Skeletal muscle tissue (tissue), 4 donors: ENCODE data around the gene SUSD4. TPM values are rescaled to one million over a fixed set of nuclear protein-coding genes. Genes with fewer than 3 reads are reported as not detected.

Experiments used
- H3K27ac ChIP-seq: one replicate; pipeline ENCODE4 v1.7.0; 2013; ENCODE audit warnings: mild to moderate bottlenecking, low read depth, low read length, inconsistent platforms
- H3K27me3 ChIP-seq, 3 donors: one replicate each; pipeline ENCODE4 v1.7.0; 2013; ENCODE audit warnings: low read length in 3 of 3; ENCODE audit not compliant: control insufficient read depth in 3 of 3, insufficient read depth in 3 of 3
- H3K36me3 ChIP-seq, 3 donors: one replicate each; pipeline ENCODE4 v1.7.0; 2013; ENCODE audit warnings: low read length in 3 of 3; ENCODE audit not compliant: control insufficient read depth in 3 of 3, insufficient read depth in 3 of 3
- H3K4me1 ChIP-seq, 3 donors: one replicate each; pipeline ENCODE4 v1.7.0; 2013; ENCODE audit warnings: low read length in 3 of 3, mild to moderate bottlenecking in 3 of 3; ENCODE audit not compliant: control insufficient read depth in 3 of 3, insufficient read depth in 3 of 3
- H3K4me3 ChIP-seq, 3 donors: one replicate each; pipeline ENCODE4 v1.7.0; 2013; ENCODE audit warnings: low read length in 3 of 3
- H3K9ac ChIP-seq, 3 donors: one replicate each; pipeline ENCODE4 v1.7.0; 2013; ENCODE audit warnings: low read length in 3 of 3, mild to moderate bottlenecking in 3 of 3, moderate library complexity in 2 of 3, low read depth in 1 of 3
- H3K9me3 ChIP-seq, 3 donors: one replicate each; pipeline ENCODE4 v1.7.0; 2013; ENCODE audit warnings: low read length in 3 of 3; ENCODE audit not compliant: control insufficient read depth in 3 of 3
- total RNA-seq: library from RNA; depleted of rRNA; stranded (reverse); fragments of >200 nt; gene quantifications from one replicate; pipeline ENCODE4 v1.2.3, GENCODE V29; 2014
- donor health status: Osteomylitis.

The SUSD4 gene
- total RNA-seq, 1 donor from 2014 or later: 4.7 TPM

- Histone ChIP-seq H3K27ac (no peak overlapping the region), H3K4me3 (no peak overlapping the region), H3K9me3 (no peaks in the 10 kb centered on the region), H3K9ac (no peak overlapping the region), H3K4me1 (peaks cover 0 to 3% (median 0%) of the 10 kb centered on the region in 3 donors), H3K27me3 (peaks cover 0 to 3% (median 0%) of the 10 kb centered on the region in 3 donors), H3K36me3 (no peaks in the 10 kb centered on the region)
These were observed 134.9 kb downstream of the SUSD4 start for GRCh38 chr1:223228931-223229528.

DNA sequence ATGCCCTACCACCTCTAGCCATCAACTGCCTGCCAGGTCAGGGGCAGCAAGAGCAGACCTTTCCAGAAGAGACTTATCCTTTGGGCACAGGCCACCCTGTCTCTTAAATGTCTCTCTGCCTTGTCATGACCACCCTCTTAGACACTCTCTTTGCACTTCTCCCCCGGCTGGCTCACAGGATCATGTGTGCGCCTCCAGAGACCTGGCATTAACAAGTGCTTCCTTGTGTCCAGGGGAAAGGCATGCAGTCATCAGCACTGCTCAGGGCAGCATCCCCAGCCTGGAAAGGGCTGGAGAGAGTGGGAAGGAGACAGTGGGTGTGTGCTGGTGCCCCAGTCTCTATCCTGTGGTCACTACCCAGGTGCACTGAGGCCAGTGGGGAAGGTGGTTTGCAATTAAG lies 135.8 kb downstream of the SUSD4 start:
- Histone ChIP-seq H3K4me1 (no peaks in the 10 kb centered on the region), H3K4me3 (no peak overlapping the region), H3K9ac (no peak overlapping the region), H3K36me3 (no peaks in the 10 kb centered on the region), H3K9me3 (no peaks in the 10 kb centered on the region), H3K27me3 (peaks cover 0 to 3% (median 0%) of the 10 kb centered on the region in 3 donors), H3K27ac (no peak overlapping the region)

GRCh38 chr1:223227486-223228196 lies 136.3 kb downstream of the SUSD4 start:
- Histone ChIP-seq H3K9me3 (no peaks in the 10 kb centered on the region), H3K27ac (no peak overlapping the region), H3K36me3 (no peaks in the 10 kb centered on the region), H3K27me3 (peaks cover 0 to 4% (median 3%) of the 10 kb centered on the region in 3 donors), H3K4me1 (no peaks in the 10 kb centered on the region), H3K9ac (no peak overlapping the region), H3K4me3 (no peak overlapping the region)

GRCh38 chr1:223227031-223227430 lies 136.9 kb downstream of the SUSD4 start:
- Histone ChIP-seq H3K4me1 (no peaks in the 10 kb centered on the region), H3K27me3 (peaks cover 0 to 4% (median 3%) of the 10 kb centered on the region in 3 donors), H3K9ac (no peak overlapping the region), H3K9me3 (no peaks in the 10 kb centered on the region), H3K4me3 (no peak overlapping the region), H3K27ac (no peak overlapping the region), H3K36me3 (no peaks in the 10 kb centered on the region)

DNA sequence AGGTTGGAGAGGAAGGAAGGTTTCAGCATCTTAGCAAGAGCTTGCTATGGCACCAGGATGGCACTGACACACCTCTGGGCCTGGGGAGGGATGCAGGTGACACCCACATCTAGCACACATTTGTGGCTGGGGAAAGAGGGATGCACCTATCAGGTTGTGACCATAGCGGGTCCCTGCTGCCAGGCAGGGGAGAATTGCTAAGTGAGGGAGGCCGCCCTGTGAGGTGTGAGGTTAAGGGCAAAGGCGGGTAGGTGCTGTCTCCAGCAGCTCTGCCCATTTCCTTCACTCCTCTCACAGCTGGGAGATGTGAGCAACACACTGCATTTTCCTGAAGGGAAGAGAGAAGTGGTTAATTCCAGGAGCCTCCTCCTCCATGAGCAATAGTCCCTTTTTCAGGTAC lies 137.7 kb downstream of the SUSD4 start:
- Histone ChIP-seq H3K4me3 (no peak overlapping the region), H3K27me3 (peaks cover 0 to 4% (median 2%) of the 10 kb centered on the region in 3 donors), H3K27ac (no peak overlapping the region), H3K9ac (no peak overlapping the region), H3K4me1 (no peaks in the 10 kb centered on the region), H3K36me3 (no peaks in the 10 kb centered on the region), H3K9me3 (no peaks in the 10 kb centered on the region)

- Histone ChIP-seq H3K36me3 (no peaks in the 10 kb centered on the region), H3K4me1 (no peaks in the 10 kb centered on the region), H3K4me3 (no peak overlapping the region)
These were observed 138.5 kb downstream of the SUSD4 start for GRCh38 chr1:223225481-223225880.

GRCh38 chr1:223225061-223225460 lies 138.9 kb downstream of the SUSD4 start:
- no peaks in the 10 kb centered on the region for H3K36me3 ChIP-seq

More at GRCh38 chr1:223225481-223225880, 138.5 kb downstream of the SUSD4 start:
- no peak overlapping the region for H3K27ac ChIP-seq
- no peak overlapping the region for H3K9ac ChIP-seq
- H3K9me3 ChIP-seq: no peaks in the 10 kb centered on the region
- peaks cover 0 to 4% (median 0%) of the 10 kb centered on the region in 3 donors for H3K27me3 ChIP-seq

DNA sequence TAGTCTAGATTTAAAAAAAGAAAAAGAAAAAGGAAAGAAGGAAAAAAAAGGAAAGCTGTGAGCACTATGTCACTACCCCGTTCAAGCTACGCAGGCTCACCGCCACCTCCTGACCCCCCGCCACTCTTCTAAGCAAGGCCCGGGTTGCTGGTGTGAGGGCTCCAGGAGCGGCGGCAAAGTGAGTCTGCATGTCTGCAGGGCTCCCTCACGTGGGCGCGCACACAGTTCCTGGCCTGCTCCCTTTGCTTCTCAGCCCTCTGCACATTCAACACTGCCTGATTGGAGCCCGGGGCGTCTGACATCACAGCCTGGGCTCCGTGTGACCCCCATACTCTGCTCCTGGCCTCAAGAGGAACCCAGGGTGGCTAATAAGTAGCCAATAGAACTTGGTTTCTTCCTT lies 139.5 kb downstream of the SUSD4 start:
- Histone ChIP-seq H3K4me1 (no peaks in the 10 kb centered on the region), H3K36me3 (no peaks in the 10 kb centered on the region)

More at GRCh38 chr1:223225061-223225460, 138.9 kb downstream of the SUSD4 start:
- Histone ChIP-seq H3K9me3 (no peaks in the 10 kb centered on the region), H3K9ac (no peak overlapping the region), H3K4me1 (no peaks in the 10 kb centered on the region), H3K27ac (no peak overlapping the region), H3K27me3 (peaks cover 0 to 4% (median 0%) of the 10 kb centered on the region in 3 donors), H3K4me3 (no peak overlapping the region)

GRCh38 chr1:223223091-223223995 lies 140.6 kb downstream of the SUSD4 start:
- Histone ChIP-seq H3K9me3 (no peaks in the 10 kb centered on the region), H3K27me3 (peaks cover 0 to 4% (median 0%) of the 10 kb centered on the region in 3 donors)

More for the DNA sequence above, 139.5 kb downstream of the SUSD4 start:
- no peaks in the 10 kb centered on the region for H3K9me3 ChIP-seq
- no peak overlapping the region for H3K9ac ChIP-seq
- no peak overlapping the region for H3K4me3 ChIP-seq
- no peak overlapping the region for H3K27ac ChIP-seq
- peaks cover 0 to 4% (median 0%) of the 10 kb centered on the region in 3 donors for H3K27me3 ChIP-seq

More at GRCh38 chr1:223223091-223223995, 140.6 kb downstream of the SUSD4 start:
- H3K27ac ChIP-seq: no peak overlapping the region
- no peaks in the 10 kb centered on the region for H3K4me1 ChIP-seq
- H3K9ac ChIP-seq: no peak overlapping the region
- no peak overlapping the region for H3K4me3 ChIP-seq
- H3K36me3 ChIP-seq: no peaks in the 10 kb centered on the region
